Measurements from ENCODE around the gene PRKD1.

- TF ChIP-seq, protein P1, sequence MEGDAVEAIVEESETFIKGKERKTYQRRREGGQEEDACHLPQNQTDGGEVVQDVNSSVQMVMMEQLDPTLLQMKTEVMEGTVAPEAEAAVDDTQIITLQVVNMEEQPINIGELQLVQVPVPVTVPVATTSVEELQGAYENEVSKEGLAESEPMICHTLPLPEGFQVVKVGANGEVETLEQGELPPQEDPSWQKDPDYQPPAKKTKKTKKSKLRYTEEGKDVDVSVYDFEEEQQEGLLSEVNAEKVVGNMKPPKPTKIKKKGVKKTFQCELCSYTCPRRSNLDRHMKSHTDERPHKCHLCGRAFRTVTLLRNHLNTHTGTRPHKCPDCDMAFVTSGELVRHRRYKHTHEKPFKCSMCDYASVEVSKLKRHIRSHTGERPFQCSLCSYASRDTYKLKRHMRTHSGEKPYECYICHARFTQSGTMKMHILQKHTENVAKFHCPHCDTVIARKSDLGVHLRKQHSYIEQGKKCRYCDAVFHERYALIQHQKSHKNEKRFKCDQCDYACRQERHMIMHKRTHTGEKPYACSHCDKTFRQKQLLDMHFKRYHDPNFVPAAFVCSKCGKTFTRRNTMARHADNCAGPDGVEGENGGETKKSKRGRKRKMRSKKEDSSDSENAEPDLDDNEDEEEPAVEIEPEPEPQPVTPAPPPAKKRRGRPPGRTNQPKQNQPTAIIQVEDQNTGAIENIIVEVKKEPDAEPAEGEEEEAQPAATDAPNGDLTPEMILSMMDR (IDR thresholded peaks at IDR 0.05) = no peak
- TF ChIP-seq POLR2A (IDR thresholded peaks at IDR 0.05) = no peak
Measured at GRCh38 chr14:29815016-29815674, 112.5 kb downstream of the PRKD1 start.
